Measurements from ENCODE around the gene PGLYRP4. TPM values are rescaled to one million over a fixed set of nuclear protein-coding genes. Genes with fewer than 3 reads are reported as not detected.

PGLYRP4 gene
- total and polyA plus RNA-seq, 2 experiments from 2014 or later = not detected

- in situ Hi-C loops (cut with MboI) = no loop called here
- H3K9me3 ChIP-seq (ENCODE audit: low read depth) = no peaks in the 10 kb centered on the region
- no peak overlapping the region for H3K27ac ChIP-seq
- no peak overlapping the region for H3K9ac ChIP-seq
- no peak for DNase-seq
- H3F3A ChIP-seq (ENCODE audit: insufficient read depth) = no peaks in the 10 kb centered on the region
- no peaks in the 10 kb centered on the region for H3K79me2 ChIP-seq (ENCODE audit: insufficient read depth)
- no peak overlapping the region for H3K4me2 ChIP-seq (ENCODE audit: unreplicated experiment)
- H3K27me3 ChIP-seq (replicated peaks; ENCODE audit: insufficient read depth) = peaks cover 28% of the 10 kb centered on the region
- no peaks in the 10 kb centered on the region for H3K4me1 ChIP-seq (ENCODE audit: insufficient read depth)
- no peaks in the 10 kb centered on the region for H3K36me3 ChIP-seq (ENCODE audit: low read depth)
- no peaks in the 10 kb centered on the region for H4K20me1 ChIP-seq (ENCODE audit: insufficient read depth)
- TF ChIP-seq EZH2 (IDR thresholded peaks at IDR 0.05; ENCODE audit: insufficient read depth, poor library complexity, severe bottlenecking) (no peak), EZH2phosphoT487 (IDR thresholded peaks at IDR 0.05; ENCODE audit: insufficient read depth, low read depth) (no peak)
- H2AFZ ChIP-seq = no peak overlapping the region
- H3K9me2 ChIP-seq (ENCODE audit: insufficient read depth) = no peaks in the 10 kb centered on the region
- WGBS, 2 experiments (ENCODE audit: low coverage in 1 of 2, low lambda C conversion rate in 2 of 2, missing lambda C conversion rate in 2 of 2) = 35 to 36% methylated on average over 4 of the region's 4 CpGs
- H3K4me3 ChIP-seq = no peak overlapping the region
Observed at GRCh38 chr1:153387785-153388184, 39.1 kb upstream of the PGLYRP4 start.

DNA sequence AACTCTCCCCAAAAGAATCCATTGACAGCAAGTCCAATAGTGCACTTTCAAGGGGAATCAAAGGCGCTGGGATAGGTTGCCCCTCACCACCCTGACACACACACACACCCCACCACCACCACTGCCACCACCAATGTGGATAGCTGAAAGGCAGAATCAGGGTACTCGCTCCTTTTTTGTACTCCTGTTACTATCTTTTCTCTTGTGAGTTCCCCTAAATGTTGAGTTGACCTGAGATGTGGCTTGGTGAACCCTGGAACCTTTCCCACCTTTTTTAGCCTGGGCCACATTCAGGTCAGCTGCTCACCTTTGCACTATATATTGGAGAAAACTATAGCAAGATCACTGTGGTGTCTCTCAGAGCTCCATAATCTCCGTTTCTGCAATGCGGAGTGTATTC lies 38.4 kb upstream of the PGLYRP4 start:
- DNase-seq = no peak
- Histone ChIP-seq H3K27ac (no peak overlapping the region), H3K4me2 (ENCODE audit: unreplicated experiment) (no peak overlapping the region), H3K36me3 (ENCODE audit: low read depth) (no peaks in the 10 kb centered on the region), H3K27me3 (replicated peaks; ENCODE audit: insufficient read depth) (peaks cover 24% of the 10 kb centered on the region), H3K4me3 (no peak overlapping the region), H3K79me2 (ENCODE audit: insufficient read depth) (no peaks in the 10 kb centered on the region), H3K4me1 (ENCODE audit: insufficient read depth) (no peaks in the 10 kb centered on the region), H3K9me2 (ENCODE audit: insufficient read depth) (no peaks in the 10 kb centered on the region), H4K20me1 (ENCODE audit: insufficient read depth) (no peaks in the 10 kb centered on the region), H3K9me3 (ENCODE audit: low read depth) (no peaks in the 10 kb centered on the region), H3K9ac (no peak overlapping the region), H3F3A (ENCODE audit: insufficient read depth) (no peaks in the 10 kb centered on the region), H2AFZ (no peak overlapping the region)
- WGBS, 2 experiments (ENCODE audit: low coverage in 1 of 2, low lambda C conversion rate in 2 of 2, missing lambda C conversion rate in 2 of 2) = 41 to 53% methylated on average over 4 of the region's 4 CpGs
- no peak for TF ChIP-seq EZH2 (IDR thresholded peaks at IDR 0.05; ENCODE audit: insufficient read depth, poor library complexity, severe bottlenecking)
- no peak for TF ChIP-seq EZH2phosphoT487 (IDR thresholded peaks at IDR 0.05; ENCODE audit: insufficient read depth, low read depth)
- in situ Hi-C loops (cut with MboI) = no loop called here

DNA sequence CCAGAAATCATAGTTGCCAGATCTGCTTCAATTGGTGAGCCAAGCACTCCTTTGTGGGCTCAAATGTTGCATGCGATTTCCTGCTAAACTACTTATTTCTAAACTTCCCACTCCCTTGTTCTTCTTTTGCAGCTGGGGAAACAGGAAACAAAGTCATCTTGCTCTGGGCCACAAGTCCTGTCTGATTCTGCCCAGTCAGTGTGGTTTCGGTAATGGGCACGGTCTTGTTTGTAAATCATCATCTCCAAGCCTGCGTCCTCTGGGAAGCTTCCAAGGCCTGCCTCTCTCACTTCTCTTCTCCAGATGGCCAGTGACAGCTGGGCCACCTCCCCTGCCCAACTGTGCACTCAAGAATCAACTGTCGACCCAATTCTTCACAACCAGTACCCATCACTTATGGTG lies 37.9 kb upstream of the PGLYRP4 start:
- Histone ChIP-seq H3K4me1 (ENCODE audit: insufficient read depth) (no peaks in the 10 kb centered on the region), H3K9me3 (ENCODE audit: low read depth) (no peaks in the 10 kb centered on the region), H3F3A (ENCODE audit: insufficient read depth) (no peaks in the 10 kb centered on the region), H3K9ac (no peak overlapping the region), H3K27me3 (replicated peaks; ENCODE audit: insufficient read depth) (peaks cover 19% of the 10 kb centered on the region), H3K9me2 (ENCODE audit: insufficient read depth) (no peaks in the 10 kb centered on the region), H3K36me3 (ENCODE audit: low read depth) (no peaks in the 10 kb centered on the region), H3K4me3 (no peak overlapping the region), H3K27ac (no peak overlapping the region), H4K20me1 (ENCODE audit: insufficient read depth) (no peaks in the 10 kb centered on the region), H3K79me2 (ENCODE audit: insufficient read depth) (no peaks in the 10 kb centered on the region), H2AFZ (no peak overlapping the region), H3K4me2 (ENCODE audit: unreplicated experiment) (no peak overlapping the region)
- 65 to 69% methylated on average over 5 of the region's 5 CpGs for WGBS, 2 experiments (ENCODE audit: low coverage in 1 of 2, low lambda C conversion rate in 2 of 2, missing lambda C conversion rate in 2 of 2)
- TF ChIP-seq EZH2phosphoT487 (IDR thresholded peaks at IDR 0.05; ENCODE audit: insufficient read depth, low read depth) (no peak), EZH2 (IDR thresholded peaks at IDR 0.05; ENCODE audit: insufficient read depth, poor library complexity, severe bottlenecking) (no peak)
- in situ Hi-C loops (cut with MboI) = no loop called here
- DNase-seq = no peak

DNA sequence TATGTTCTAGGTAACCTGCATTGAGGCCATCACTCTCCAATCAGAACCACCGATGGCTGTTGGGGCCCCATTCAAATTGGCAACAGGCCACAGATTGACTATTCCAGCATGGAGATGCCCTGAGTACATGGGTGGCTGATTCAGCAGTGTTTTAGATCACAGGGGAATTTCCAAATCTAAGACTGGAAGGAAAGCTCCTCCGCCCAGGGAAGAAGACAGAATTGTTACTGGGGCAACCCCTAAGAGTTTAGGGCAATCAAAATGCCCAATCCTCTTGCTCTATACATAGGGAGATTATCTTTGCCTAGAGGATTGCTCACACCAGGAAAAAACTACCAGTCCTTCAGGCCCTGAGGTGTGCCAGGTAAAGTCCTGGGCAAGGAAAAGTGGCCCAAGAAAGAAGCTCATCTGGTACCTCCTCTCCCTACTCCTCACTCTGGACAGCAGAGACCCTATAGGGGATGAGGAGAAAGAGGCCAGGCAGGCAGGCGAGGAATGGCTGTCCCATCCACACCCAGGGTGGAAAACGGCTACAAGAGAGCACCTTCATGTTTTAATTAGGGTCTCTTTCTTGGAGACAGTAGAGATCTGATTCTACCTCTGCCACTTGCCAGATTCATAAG lies 36.4 kb upstream of the PGLYRP4 start:
- WGBS, 2 experiments (ENCODE audit: low coverage in 1 of 2, low lambda C conversion rate in 2 of 2, missing lambda C conversion rate in 2 of 2) = 29 to 48% methylated on average over 4 of the region's 4 CpGs

More for the DNA sequence above, 36.4 kb upstream of the PGLYRP4 start:
- H2AFZ ChIP-seq = no peak overlapping the region
- H3K9me3 ChIP-seq (ENCODE audit: low read depth) = no peaks in the 10 kb centered on the region
- TF ChIP-seq EZH2phosphoT487 (IDR thresholded peaks at IDR 0.05; ENCODE audit: insufficient read depth, low read depth) = no peak
- TF ChIP-seq EZH2 (IDR thresholded peaks at IDR 0.05; ENCODE audit: insufficient read depth, poor library complexity, severe bottlenecking) = no peak
- H3K9ac ChIP-seq = no peak overlapping the region
- H3K4me2 ChIP-seq (ENCODE audit: unreplicated experiment) = no peak overlapping the region
- no peaks in the 10 kb centered on the region for H3K79me2 ChIP-seq (ENCODE audit: insufficient read depth)
- no peak overlapping the region for H3K27ac ChIP-seq
- H3K36me3 ChIP-seq (ENCODE audit: low read depth) = no peaks in the 10 kb centered on the region
- H3K4me3 ChIP-seq = no peak overlapping the region
- H3K27me3 ChIP-seq (replicated peaks; ENCODE audit: insufficient read depth) = peaks cover 13% of the 10 kb centered on the region; the same call in 1 of the 2 replicates
- no peak for DNase-seq
- in situ Hi-C loops (cut with MboI) = no loop called here
- H3K9me2 ChIP-seq (ENCODE audit: insufficient read depth) = no peaks in the 10 kb centered on the region
- no peaks in the 10 kb centered on the region for H3F3A ChIP-seq (ENCODE audit: insufficient read depth)
- no peaks in the 10 kb centered on the region for H3K4me1 ChIP-seq (ENCODE audit: insufficient read depth)
- H4K20me1 ChIP-seq (ENCODE audit: insufficient read depth) = no peaks in the 10 kb centered on the region
